Epithelial cell of prostate (primary cell): ENCODE data around the gene IL9.

Experiments used
- DNase-seq: peaks from one replicate; pipeline ENCODE4 v3.0.0-alpha.2; 2011; ENCODE audit warnings: low read depth, low spot score
- H3K27ac ChIP-seq: fragments of 450-650 bp; 2 replicates; pipeline ENCODE4 v1.5.1; 2017; ENCODE audit warnings: mild to moderate bottlenecking

Gene IL9

GRCh38 chr5:135843571-135844337 lies 51.9 kb downstream of the IL9 start:
- no peak for DNase-seq
- H3K27ac ChIP-seq, result no peak overlapping the region

GRCh38 chr5:135842737-135843136 lies 52.9 kb downstream of the IL9 start:
- no peak for DNase-seq
- no peak overlapping the region for H3K27ac ChIP-seq
